Femur (tissue), 1 donor: ENCODE measurements around the gene COA6.
"Not testable (repeated sequence)": the region's sequence is repeated elsewhere in the genome, so short reads cannot be mapped to it uniquely, and the experiment has no call there.

Source experiments
- DNase-seq: peaks from one replicate; pipeline ENCODE4 v3.0.0-alpha.2; 2017

COA6 gene

DNA sequence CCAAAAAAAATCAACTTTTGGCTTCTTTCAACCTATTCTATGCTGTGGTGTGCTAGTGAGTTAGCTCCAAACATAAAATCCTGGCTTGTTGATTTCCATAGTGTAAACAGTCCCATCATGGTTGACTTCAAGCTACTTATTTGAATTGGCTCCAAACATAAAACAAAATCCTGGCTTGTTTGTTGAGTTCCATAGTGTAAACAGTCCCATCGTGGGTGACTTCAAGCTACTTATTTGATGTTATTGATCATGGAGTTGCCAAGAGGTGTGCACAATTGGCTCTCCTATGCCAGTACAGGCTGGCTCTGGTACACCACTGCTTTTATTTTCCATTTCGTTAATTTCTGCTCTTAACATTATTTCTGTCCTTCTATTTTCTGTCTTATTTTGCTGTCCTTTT lies 1.8 kb upstream of the COA6 start:
- no peak for DNase-seq

DNA sequence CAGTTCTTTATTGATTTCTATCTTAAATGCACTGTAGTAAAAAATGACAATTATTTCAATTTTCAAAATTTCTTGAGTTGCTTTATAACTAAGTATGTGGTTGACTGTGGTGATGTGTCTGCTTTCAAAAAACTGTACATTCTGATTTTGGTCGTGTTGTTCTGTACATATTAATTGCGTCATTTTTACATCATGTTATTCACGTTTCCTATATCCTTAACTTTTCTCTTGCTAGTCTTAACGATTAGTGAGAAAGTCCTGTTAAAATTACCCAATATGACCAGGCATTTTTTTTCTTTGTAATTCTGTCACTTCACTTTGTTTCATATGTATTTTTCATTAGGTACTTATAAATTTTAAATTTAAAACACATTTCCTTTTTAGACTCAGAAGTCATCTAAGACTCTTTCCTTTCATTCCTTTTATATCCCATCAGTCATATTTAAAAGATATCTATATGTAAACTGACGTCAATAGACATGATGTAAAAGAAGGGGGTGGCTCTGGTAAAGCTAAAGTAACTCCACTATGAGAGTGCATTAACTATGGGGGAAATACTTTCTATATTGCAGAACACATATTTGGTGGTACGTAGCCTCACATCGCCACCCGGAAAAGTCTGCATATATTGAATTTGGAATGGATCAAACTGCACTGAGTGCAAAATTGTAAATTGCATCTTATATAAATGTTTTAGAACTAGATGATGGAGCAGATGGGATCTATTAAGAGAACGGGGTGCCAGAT lies 1.1 kb upstream of the COA6 start:
- no peak for DNase-seq

DNA sequence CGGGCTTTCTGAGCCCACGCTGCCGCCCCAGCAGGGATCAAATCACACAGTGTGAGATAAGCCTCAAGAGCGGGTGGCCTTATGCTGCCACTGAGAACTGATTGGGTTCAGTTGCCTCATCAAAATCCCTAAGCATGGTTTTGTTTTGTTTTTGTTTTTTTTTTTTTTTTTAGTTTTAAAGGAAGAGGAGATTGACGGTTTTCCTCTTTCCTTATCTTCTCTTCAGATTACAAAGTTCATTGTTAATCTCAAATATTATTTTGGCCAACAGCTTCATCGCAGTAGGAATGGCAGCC lies 651 bp downstream of the COA6 start:
- DNase-seq = no peak

DNA sequence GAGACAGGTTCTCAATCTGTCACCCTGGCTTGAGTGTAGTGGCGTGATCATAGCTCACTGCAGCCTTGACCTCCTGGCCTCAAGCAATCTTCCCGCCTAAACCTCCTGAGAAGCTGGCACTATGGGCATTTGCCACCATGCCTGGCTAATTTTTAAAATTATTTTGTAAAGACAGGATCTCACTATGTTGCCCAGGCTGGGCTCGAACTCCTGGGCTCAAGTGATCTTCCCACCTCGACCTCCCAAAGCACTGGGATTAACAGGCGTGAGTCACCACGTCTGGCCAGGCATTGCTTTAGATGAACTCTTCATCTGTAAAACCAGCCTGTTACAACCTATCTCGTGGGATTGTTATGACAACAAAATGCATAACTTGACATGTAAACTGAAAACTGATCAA lies 2.4 kb downstream of the COA6 start:
- DNase-seq = no peak

DNA sequence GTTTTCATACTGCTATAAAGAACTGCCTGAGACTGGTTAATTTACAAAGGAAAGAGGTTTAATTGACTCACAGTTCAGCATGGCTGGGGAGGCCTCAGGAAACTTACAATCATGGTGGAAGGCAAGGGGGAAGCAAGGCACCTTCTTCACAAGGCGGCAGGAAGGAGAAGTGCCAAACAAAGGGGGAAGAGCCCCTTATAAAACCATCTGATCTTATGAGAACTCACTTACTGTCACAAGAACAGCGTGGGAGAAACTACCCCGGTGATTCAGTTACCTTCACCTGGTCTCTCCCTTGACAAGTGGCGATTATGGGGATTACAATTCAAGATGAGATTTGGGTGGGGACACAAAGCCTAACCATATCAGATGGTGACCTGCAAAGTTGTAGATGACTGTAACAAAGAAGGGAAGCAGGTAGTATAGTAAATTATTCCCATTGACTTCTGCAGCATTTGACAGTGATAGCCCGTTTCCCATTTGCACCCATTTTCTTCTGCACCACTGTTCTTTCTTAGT lies 6.4 kb downstream of the COA6 start:
- not testable (repeated sequence) for DNase-seq

DNA sequence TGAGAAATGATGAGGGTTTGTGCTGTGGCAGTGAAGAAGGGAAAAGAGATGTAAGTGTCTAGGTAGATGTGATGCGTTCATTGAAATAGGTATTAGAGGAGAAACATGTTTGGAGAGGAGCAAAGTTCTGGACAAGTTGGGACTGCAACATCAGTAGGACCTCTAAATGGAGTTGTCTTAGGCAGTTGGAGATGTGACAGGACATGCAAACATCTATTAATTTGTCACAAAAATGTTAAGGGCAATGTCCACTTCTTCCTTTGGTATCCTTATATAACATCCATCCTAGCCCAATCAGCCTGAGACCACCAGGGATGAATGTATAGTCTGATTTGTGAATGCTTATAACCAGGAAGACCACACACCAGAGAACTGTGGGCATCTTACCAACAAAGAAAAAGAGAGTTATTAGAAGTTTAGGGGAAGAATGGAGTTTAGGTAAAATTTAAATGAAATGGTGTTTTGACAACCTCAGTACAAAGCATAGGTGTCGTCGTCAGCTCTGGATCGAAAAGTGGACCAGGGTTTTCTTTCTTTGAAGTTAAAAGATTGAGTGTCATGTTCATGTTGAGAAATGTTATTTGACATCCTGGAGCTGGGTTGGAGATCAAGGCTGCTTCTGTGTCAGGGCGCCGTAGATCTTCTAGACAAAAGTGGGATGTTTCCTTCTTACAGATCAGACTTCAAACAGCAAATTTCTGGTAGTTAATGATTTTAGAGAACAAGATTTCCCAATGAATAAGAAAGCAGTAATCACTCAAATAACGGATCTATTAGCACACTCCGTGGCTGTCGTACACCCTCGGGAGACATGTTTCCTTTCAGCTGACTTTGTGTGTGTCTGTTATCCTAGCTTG lies 8.7 kb downstream of the COA6 start:
- DNase-seq = no peak

DNA sequence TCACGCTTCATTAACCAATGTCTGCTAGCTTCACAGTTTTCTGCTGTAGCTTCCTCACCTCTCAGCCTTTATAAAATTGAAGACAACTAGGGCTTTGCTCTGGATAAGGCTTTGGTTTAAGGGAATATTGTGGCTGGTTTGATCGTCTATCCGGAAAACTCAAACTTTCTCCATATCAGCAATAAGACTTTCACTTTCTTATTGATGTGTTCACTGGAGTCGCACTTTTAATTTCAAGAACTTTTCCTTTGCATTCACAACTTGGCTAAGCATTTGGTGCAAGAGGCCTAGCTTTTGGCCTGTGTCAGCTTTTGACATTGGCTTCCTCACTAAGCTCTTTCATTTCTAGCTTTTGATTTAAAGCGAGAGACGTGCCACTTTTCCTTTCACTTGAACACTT lies 12.9 kb downstream of the COA6 start:
- no peak for DNase-seq

DNA sequence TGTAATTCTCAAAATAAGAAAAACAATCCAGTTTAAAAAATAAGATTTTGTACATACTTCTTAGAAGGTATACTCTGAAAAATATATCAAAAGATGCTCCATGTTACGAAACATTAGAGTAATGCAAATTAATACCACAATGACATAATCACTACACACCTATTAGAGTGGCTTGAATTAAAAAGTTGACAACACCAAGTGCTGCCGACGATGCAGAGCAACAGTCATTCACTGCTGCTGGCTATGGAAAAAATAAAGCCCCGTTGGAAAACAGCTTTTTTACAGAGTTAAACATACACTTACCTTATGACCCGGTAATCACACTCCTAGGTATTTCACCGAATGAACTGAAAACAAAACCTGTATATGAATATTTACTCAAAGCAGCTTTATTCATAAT lies 14.8 kb downstream of the COA6 start:
- no peak for DNase-seq

DNA sequence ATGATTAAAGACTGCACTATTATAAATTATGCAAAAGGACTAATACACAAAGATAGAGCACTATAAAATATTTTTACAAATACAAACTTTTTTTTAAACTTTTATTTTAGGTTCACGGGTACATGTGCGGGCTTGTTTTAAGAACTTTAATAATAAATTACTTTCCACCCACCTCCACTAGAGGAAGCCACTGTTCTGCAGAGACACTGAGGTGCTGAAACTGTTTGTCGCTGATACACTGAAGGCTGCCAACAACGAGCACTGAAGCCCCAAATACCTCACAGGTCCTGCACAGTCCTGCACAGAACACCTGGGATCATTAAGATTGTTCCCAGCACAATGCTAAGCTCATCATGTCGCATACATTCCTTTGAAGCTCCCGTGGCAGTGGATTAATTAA lies 19.9 kb downstream of the COA6 start:
- no peak for DNase-seq

DNA sequence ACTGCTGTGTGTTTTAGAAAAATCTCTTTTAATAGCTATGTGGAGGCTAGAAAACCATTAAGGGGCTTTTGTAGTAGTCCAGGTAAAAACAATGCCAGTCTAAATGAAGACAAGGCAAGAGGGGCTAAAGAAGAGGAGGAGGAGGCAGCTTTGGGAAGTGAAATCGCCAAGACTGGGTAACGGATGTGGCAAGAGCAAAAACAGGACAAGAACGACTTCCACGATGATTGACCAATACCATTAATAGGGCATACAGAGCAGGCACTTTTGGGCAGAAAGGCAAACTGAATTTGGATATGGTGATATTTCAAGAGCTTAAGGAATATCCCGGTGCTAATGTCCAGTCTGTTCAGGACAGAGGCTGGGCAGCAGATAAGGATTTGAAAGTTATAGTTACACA lies 22.0 kb downstream of the COA6 start:
- no peak for DNase-seq

DNA sequence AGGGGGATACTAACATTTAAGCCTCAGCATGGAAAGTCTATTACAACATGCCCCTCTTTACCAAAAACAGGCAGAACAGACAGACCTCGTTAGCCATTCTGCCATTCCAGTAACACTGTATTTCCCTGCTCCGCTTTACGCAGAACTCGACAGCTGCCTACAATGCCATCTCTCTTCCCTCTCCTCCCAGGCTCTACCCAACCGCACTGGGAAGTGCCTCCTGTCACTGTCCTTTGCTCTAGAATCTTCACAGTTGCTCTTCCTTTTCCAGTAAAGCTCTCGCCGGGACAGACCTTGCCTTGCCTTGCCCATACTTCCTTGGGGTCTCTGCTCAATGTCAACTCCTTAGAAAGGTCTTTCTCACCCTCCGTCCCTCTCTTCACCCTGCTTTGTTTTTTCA lies 22.8 kb downstream of the COA6 start:
- no peak for DNase-seq

DNA sequence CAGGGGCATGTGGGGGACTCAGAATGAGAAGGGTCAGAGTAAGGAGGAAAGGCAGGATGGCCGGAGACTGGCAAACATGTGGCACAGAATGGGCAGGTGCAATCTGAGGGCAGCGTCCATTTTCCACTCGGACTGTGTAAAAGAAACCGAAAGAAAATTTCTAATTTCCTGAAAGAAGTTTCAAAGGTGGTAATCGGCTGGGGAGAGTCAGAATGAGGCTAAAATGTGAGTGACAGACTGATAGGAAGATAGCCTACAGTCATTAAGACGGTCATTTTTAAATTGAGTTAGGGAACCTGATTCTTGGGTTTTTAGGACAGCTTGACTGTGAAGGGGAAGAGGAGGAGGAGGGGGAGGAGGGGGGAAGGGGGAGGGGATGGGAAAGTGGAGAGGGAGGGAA lies 23.6 kb downstream of the COA6 start:
- DNase-seq = no peak

DNA sequence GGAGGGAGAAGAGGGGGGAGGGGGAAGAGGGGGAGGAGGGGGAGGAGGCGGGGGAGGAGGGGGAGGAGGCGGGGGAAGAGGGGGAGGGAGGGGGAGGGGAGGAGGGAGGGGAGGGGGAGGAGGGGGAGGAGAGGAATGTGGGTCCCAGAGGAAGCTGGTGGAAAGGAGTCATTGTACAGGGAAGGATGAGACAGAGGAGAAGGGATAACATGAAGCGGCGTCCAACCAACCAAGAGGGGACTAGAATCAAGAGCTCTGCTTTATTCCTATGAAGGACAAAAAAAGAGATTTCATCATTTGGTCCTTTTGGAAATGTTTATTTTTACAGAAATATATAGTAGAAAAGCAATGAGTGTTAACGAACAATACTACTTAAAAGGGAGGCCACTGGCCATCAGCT lies 24.5 kb downstream of the COA6 start:
- no peak for DNase-seq

DNA sequence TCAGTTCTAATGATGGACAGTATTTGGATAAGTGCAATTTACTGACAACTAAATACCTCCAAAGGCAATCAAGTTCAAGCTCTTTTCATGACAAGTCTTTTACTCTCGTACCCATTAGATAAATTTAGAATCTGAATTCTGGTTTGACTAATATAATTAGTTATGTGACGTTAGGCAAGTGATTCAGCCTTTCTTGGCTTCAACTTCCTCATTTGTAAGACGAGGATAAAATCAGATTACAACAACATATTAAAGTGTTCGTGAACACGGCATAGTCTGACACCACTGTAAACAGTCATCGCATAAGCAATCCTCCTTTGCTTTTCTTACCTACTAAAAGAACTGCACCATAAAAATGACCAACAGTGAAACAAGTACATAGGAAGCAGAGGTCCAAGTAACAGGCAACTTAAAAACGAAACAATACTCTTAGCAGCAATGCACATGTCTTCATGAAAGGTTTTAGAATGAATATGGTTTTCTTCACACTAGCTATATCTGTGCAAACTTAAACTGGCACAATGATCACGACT lies 25.7 kb downstream of the COA6 start:
- no peak for DNase-seq

DNA sequence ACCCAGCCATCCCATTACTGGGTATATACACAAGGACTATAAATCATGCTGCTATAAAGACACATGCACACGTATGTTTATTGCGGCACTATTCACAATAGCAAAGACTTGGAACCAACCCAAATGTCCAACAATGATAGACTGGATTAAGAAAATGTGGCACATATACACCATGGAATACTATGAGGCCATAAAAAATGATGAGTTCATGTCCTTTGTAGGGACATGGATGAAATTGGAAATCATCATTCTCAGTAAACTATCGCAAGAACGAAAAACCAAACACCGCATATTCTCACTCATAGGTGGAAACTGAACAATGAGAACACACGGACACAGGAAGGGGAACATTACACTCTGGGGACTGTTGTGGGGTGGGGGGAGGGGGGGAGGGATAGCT lies 26.3 kb downstream of the COA6 start:
- not testable (repeated sequence) for DNase-seq

DNA sequence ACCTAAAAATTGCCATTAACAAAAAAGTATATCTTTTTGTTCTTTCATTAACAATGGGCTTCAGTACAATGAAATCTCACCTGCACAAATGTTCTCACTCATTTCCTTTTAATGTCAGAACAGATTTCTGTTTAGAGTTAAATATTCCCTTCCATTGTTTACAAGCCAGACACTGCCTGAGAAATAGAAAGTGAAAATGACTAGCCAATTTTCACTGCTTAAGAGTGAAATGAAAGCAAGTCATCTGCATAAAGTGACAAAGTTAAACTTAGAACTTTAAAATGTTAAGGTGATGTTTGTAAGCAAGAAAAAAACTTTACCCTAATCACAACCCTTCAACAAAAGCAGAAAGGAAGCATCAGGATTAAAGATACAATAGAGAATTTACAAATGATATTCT lies 27.5 kb downstream of the COA6 start:
- no peak for DNase-seq

DNA sequence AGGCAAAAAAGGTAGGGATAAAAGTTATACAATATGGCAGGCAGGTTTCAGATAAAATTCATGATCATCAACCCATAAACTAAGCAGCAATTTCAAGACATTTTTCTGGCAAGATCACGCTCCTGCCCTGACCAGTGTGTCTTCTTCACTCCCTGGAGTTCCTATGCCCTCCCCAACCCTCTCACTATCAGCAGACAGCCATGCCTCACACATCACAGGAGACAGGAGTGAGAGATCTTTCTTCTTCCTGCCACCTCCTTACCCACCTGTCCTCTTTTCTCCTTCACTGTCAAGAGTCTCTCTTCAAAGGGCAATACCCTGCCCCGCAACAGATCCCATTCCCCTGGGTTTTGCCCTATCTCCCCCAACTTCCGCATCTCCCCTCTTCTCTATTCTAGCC lies 28.4 kb downstream of the COA6 start:
- DNase-seq = no peak

DNA sequence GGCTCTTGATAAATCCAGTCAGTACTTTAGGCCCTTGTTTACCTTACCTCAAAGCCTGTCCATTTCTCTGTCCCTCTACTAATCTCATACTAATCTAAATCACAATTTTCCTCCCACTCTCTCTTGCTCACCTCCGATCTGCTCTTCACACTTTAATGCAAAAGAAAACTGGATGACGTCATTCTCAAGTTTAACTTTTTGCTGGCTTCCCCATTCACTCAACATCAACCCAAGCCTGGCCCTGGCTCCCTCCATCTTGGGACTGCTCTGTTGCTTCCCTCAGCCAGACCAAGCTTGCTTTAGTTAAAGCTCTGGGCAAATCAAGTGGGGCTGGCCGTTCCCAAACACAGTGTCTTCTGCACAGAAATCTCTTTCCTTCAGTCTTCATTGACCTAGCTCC lies 29.7 kb downstream of the COA6 start:
- DNase-seq = no peak

DNA sequence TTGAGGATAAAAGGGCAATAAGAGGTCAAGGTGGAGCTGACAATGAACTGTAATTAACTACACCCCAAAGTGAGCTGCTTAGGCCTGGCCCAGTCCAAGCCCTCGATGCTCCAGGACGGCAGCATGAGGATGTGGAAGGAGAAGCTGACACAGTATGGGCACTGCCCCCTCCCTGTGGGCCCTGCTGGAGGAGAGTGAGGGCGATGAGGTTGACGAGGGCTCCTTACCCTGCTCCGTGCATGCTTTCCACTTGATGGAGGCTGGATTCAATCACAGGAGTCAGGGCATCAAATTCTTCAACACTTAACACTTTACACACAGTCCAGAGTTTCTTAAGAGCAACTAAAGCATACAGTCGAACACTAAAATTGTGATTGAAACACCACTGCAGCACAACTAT lies 32.4 kb downstream of the COA6 start:
- DNase-seq = no peak

DNA sequence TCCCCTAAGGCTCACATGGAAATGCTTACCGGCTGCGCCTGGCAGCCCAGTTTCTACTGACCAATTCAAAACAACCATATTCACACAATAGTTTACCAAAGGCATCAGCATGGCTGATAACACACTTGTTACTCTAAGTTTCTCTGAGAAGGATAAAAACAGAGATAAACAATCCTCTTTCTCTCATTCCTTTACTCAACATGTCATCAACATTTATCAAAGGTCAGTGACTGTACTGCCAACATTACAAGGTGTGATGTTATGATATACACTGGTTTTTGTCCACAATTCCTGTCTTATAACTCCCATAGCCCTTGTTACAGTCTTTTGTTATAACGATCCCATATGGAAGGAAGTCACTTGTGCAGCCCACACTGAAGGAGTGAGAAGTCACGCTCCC lies 33.6 kb downstream of the COA6 start:
- no peak for DNase-seq

DNA sequence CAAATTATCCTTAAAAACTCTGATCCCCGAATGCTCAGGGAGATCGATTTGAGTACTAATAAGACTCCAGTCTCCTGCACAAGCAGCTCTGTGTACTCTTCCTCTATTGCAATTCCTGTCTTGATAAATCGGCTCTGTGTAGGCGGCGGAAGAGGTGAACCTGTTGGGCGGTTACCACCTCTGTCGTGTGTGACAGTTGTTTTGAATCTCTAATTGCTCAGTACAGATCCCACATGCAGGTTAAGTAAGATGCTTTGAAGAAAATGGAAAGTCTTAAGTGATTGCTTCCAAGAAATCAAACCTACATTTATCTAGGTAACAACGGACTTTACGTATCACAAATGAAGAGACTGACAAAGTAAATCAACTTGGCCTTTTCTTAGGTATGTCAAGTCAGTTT lies 35.5 kb downstream of the COA6 start:
- DNase-seq = no peak

DNA sequence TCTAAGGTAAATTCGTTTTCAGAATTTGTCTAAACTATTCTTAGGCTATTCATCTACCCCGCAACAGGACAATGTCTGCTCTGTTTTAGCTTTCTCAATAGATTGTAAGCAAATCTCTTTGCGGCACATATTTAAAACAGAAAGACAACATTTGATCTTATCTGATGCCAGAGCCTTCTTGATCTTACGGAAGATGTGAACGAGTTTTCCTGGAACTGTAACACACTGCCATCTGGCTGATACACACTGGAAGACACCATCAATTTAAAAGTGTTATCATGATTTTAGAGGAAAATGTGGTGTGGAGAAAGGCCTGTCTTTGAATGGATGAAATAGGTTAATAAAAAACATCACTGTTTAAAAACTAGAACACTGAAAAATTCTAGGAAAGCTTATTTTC lies 36.1 kb downstream of the COA6 start:
- DNase-seq = no peak

DNA sequence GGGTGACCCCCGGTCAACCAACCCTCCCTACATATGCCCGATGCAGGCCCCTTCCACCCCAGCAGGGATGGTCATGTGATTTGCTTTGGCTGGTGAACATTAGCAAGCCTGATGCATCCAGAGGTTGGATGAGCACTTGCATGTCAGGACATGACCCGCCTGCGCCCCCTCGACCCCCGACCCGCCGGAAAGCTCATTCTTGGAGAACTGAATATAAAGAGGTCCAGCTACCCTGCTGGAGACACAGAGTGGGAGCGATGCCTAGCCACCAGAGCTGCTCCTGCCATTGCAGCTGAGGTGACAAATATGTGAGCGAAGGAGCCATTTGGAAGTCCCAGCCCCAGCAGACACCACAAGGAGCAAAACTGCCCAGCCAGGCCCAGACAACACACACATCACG lies 39.6 kb downstream of the COA6 start:
- no peak for DNase-seq

DNA sequence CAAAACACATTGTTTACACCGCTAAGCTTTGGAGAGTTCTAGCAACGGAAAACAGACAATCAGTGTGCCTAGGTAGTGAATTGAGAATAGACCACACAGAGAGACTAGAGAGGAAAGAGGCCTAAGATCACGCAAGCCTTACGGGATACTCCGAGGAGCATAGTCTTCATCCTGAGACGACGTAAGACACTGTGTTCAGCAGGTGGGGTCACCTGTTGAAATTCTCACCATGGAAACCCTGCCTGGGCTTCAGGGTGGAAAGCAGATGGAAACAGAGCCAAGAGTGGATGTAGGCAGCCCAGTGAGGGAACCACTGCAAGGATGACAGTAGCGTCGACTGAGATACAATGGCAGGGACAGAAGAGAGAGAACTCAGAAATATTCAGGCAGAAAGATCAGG lies 40.2 kb downstream of the COA6 start:
- no peak for DNase-seq
